ENCODE measurements around the gene SEPTIN8.
"Not testable (repeated sequence)": the region's sequence is repeated elsewhere in the genome, so short reads cannot be mapped to it uniquely, and the experiment has no call there.

- not testable (repeated sequence) for TF ChIP-seq POLR2A (IDR thresholded peaks at IDR 0.05; ENCODE audit: low read length); CTCF (IDR thresholded peaks at IDR 0.05); MAX (IDR thresholded peaks at IDR 0.05); BHLHE40 (IDR thresholded peaks at IDR 0.05; ENCODE audit: low read depth, low read length); EP300 (IDR thresholded peaks at IDR 0.05); REST (IDR thresholded peaks at IDR 0.05); CBX2 (IDR thresholded peaks at IDR 0.05; ENCODE audit: borderline replicate concordance, low read depth); RFX5 (IDR thresholded peaks at IDR 0.05); HMGXB4 (CRISPR knock-in tag; IDR thresholded peaks at IDR 0.05; ENCODE audit: borderline replicate concordance); POLR2AphosphoS2 (conservative IDR thresholded peaks at IDR 0.05; ENCODE audit: low read length); PBX3 (IDR thresholded peaks at IDR 0.05); JUN (IDR thresholded peaks at IDR 0.05); EHF (CRISPR knock-in tag; IDR thresholded peaks at IDR 0.05)
Observed at GRCh38 chr5:132805872-132806271, 28.8 kb upstream of the SEPTIN8 start.
